ENCODE data around the gene RNF222.
"Not testable (repeated sequence)": the region's sequence is repeated elsewhere in the genome, so short reads cannot be mapped to it uniquely, and the experiment has no call there.

Gene RNF222

DNA sequence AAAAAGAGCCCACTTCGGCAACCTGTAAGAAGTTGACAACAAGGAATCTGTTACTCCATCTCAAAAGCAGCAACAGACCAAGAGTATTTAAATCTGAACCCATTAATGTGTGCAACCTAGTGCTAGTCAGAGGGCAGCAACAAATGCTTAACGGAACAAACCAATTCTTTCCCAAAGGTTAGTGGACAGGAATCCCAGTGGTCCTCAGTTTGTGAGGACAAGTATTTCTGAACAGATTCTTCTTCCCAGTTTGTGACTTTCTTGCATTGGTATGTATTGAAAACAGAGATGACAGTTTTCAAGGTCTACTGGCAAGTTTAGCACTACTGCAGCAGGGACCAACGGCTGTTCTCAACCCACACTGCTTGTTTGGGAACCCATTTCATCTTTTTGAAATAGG is 17.6 kb downstream of the RNF222 start:
- no peaks in the 10 kb centered on the region for H3K27me3 Mint-ChIP-seq
- H3K4me1 Mint-ChIP-seq: peaks cover 39% of the 10 kb centered on the region
- ATAC-seq (ENCODE audit: low read depth): no peak
- no peak overlapping the region for H3K4me3 Mint-ChIP-seq
- H3K36me3 Mint-ChIP-seq: peaks cover 24% of the 10 kb centered on the region
- H3K9me3 Mint-ChIP-seq: no peaks in the 10 kb centered on the region
- DNase-seq (ENCODE audit: low spot score in 2 of 2): no peak
- H3K27ac Mint-ChIP-seq: peak overlapping the region; percentile 80

DNA sequence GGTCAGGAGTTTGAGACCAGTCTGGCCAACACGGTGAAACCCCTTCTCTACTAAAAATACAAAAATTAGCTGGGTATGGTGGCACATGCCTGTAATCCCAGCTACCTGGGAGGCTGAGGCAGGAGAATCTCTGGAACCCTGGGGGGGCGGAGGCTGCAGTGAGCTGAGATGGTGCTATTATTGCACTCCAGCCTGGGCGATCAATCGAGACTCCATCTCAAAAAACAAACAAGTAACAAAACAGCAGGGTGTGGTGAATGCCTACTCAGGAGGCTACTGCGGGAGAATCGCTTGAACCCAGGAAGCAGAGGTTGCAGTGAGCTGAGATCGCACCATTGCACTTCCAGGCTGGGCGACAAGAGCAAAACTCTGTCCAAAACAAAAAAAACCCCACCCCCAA is 19.5 kb downstream of the RNF222 start:
- H3K4me1 Mint-ChIP-seq: peaks cover 30% of the 10 kb centered on the region
- H3K4me3 Mint-ChIP-seq; ATAC-seq (ENCODE audit: low read depth); H3K9me3 Mint-ChIP-seq; H3K27me3 Mint-ChIP-seq; H3K27ac Mint-ChIP-seq; DNase-seq (ENCODE audit: low spot score in 2 of 2): not testable (repeated sequence)
- H3K36me3 Mint-ChIP-seq: peaks cover 24% of the 10 kb centered on the region

GRCh38 chr17:8377422-8377821 is 20.2 kb downstream of the RNF222 start:
- Mint-ChIP-seq H3K9me3 (no peaks in the 10 kb centered on the region), H3K36me3 (peaks cover 22% of the 10 kb centered on the region)

DNA sequence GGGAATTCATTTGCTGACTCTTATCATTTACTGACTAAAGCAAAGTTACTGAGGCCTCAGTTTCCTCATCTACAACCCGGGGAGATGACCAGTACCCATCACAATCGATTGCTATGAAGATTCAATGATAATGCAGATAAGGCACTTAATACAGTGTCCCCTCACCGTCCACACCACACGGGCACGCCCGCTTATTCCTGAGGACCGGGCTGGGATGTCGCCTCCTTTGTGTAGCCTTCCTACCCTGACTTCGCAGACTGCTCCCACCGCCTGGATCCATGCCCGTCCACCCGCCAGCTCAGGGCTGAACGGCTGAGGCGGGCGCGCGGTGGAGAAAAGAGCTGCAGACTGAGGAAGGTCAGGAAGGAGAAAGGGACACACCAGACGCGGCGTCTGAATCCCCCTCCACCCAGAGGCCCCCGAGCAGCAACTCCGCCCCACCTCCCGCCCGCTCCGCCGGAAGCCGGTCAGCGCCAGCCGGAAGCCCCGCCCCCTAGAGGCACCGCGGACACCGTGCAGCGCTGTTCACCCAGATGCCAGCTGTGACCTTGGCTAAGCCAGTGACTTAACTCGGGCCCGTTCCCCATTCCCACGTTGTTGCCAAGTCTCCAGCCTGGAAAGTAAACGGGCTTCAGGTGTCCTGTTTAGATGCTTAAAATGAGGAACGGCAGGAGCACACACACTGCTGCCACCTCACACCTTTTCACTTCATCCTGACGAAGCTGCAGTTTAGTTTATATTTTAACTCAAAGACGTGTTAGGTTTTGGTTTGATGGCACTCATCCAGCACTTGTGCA is 21.2 kb downstream of the RNF222 start, which contains the start of gene KRABD2:
TSS of gene KRABD2 (minus strand) at position 434 of the 797 bp plus-strand sequence.
- ATAC-seq (ENCODE audit: low read depth): peak; percentile 99
- H3K36me3 Mint-ChIP-seq: peaks cover 22% of the 10 kb centered on the region
- no peaks in the 10 kb centered on the region for H3K9me3 Mint-ChIP-seq
- peaks cover 27% of the 10 kb centered on the region for H3K4me1 Mint-ChIP-seq
- peak within 1 kb of the TSS; percentile 28 for H3K27ac Mint-ChIP-seq
- DNase-seq (ENCODE audit: low spot score in 2 of 2): peak; percentile 84 to 86
- H3K4me3 Mint-ChIP-seq: peak within 1 kb of the TSS; percentile 87
- no peaks in the 10 kb centered on the region for H3K27me3 Mint-ChIP-seq

More at GRCh38 chr17:8377422-8377821, 20.2 kb downstream of the RNF222 start:
- Mint-ChIP-seq H3K4me3 (peak overlapping the region; percentile 56), H3K4me1 (peaks cover 27% of the 10 kb centered on the region), H3K27me3 (no peaks in the 10 kb centered on the region), H3K27ac (peak overlapping the region; percentile 17)
- ATAC-seq (ENCODE audit: low read depth): no peak
- DNase-seq (ENCODE audit: low spot score in 2 of 2): no peak

DNA sequence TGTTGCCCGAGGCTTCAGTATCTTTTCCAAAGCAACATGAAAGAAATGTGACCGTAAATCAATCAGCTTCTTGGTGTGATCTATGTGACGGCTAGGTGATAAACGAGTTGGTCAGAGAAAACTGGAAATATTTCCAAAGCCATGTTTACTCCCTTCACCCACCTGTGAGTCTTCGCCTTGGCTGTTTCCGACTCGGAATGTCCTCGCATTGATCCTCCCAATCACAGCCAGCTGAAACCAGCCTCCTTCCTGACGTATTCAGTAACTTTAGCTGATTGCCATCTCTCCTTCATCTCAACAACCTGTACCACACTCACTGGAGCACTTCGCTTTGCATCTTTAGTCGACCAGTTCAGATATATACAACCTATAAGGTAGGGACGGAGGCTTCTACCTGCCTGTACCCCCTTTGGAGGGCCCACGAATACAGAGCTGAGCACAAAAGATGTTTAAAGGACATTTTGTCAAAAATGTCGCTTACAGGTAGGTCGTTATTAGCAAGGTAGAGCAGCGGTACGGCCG is 21.8 kb downstream of the RNF222 start:
- ATAC-seq (ENCODE audit: low read depth): no peak

GRCh38 chr17:8373856-8374255 is 23.8 kb downstream of the RNF222 start:
- Mint-ChIP-seq H3K4me1 (peaks cover 23% of the 10 kb centered on the region), H3K36me3 (peaks cover 18% of the 10 kb centered on the region)
- not testable (repeated sequence) for H3K27me3 Mint-ChIP-seq; DNase-seq (ENCODE audit: low spot score in 2 of 2); ATAC-seq (ENCODE audit: low read depth); H3K4me3 Mint-ChIP-seq; H3K9me3 Mint-ChIP-seq; H3K27ac Mint-ChIP-seq

More for the DNA sequence above, 21.8 kb downstream of the RNF222 start:
- no peak for DNase-seq (ENCODE audit: low spot score in 2 of 2)
- Mint-ChIP-seq H3K4me1 (peaks cover 21% of the 10 kb centered on the region), H3K9me3 (no peaks in the 10 kb centered on the region), H3K4me3 (peak overlapping the region; percentile 87), H3K36me3 (peaks cover 16% of the 10 kb centered on the region), H3K27me3 (no peaks in the 10 kb centered on the region), H3K27ac (peak overlapping the region; percentile 28)

- H3K4me1 Mint-ChIP-seq: peaks cover 19% of the 10 kb centered on the region
- ATAC-seq (ENCODE audit: low read depth) (no peak), DNase-seq (ENCODE audit: low spot score in 2 of 2) (no peak)
- H3K36me3 Mint-ChIP-seq: peaks cover 14% of the 10 kb centered on the region
- H3K4me3 Mint-ChIP-seq: no peak overlapping the region
- H3K9me3 Mint-ChIP-seq: no peaks in the 10 kb centered on the region
- no peaks in the 10 kb centered on the region for H3K27me3 Mint-ChIP-seq
- no peak overlapping the region for H3K27ac Mint-ChIP-seq
Observed at GRCh38 chr17:8372422-8372821, 25.2 kb downstream of the RNF222 start.

GRCh38 chr17:8371786-8372185 is 25.8 kb downstream of the RNF222 start:
- Mint-ChIP-seq H3K27ac (no peak overlapping the region), H3K4me1 (peaks cover 19% of the 10 kb centered on the region), H3K27me3 (no peaks in the 10 kb centered on the region), H3K36me3 (peaks cover 14% of the 10 kb centered on the region), H3K4me3 (no peak overlapping the region), H3K9me3 (no peaks in the 10 kb centered on the region)
- no peak for DNase-seq (ENCODE audit: low spot score in 2 of 2)
- ATAC-seq (ENCODE audit: low read depth): no peak

DNA sequence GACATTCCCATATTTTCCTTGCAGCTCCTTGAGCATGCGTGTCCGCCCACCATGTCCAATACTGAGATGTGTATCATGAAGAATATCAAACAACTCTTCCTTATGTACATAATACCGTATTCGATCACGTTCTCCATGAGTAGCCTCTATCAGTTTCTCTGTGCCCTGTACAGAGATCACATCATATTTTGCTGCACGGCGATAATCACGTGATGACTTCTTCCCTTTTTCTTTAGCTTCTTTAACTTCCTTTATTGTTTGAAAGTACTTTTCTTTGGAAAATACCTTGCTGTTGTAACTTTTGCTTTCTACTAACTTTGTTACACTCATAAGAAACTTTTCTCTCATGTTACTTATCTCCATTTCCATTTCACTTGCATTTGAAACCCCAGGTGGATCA is 27.7 kb downstream of the RNF222 start:
- Mint-ChIP-seq H3K27me3 (no peaks in the 10 kb centered on the region), H3K36me3 (peaks cover 14% of the 10 kb centered on the region), H3K4me3 (no peak overlapping the region), H3K4me1 (peaks cover 7% of the 10 kb centered on the region), H3K9me3 (no peaks in the 10 kb centered on the region), H3K27ac (no peak overlapping the region)
- ATAC-seq (ENCODE audit: low read depth): peak; percentile 43
- no peak for DNase-seq (ENCODE audit: low spot score in 2 of 2)

- no peak overlapping the region for H3K4me3 Mint-ChIP-seq
- H3K36me3 Mint-ChIP-seq: peaks cover 14% of the 10 kb centered on the region
- H3K27me3 Mint-ChIP-seq: no peaks in the 10 kb centered on the region
- DNase-seq (ENCODE audit: low spot score in 2 of 2): no peak
- H3K27ac Mint-ChIP-seq: no peak overlapping the region
- peaks cover 7% of the 10 kb centered on the region for H3K4me1 Mint-ChIP-seq
- no peak for ATAC-seq (ENCODE audit: low read depth)
- H3K9me3 Mint-ChIP-seq: no peaks in the 10 kb centered on the region
Observed at GRCh38 chr17:8368193-8368592, 29.4 kb downstream of the RNF222 start.

- Mint-ChIP-seq H3K4me3 (no peak overlapping the region), H3K27ac (no peak overlapping the region), H3K36me3 (peaks cover 14% of the 10 kb centered on the region), H3K4me1 (peaks cover 7% of the 10 kb centered on the region), H3K9me3 (no peaks in the 10 kb centered on the region), H3K27me3 (no peaks in the 10 kb centered on the region)
- ATAC-seq (ENCODE audit: low read depth) (no peak), DNase-seq (ENCODE audit: low spot score in 2 of 2) (no peak)
Observed at GRCh38 chr17:8366231-8366630, 31.4 kb downstream of the RNF222 start.

- Mint-ChIP-seq H3K36me3 (peaks cover 13% of the 10 kb centered on the region), H3K4me3 (no peak overlapping the region), H3K27me3 (no peaks in the 10 kb centered on the region), H3K9me3 (no peaks in the 10 kb centered on the region), H3K27ac (no peak overlapping the region), H3K4me1 (peaks cover 6% of the 10 kb centered on the region)
- no peak for ATAC-seq (ENCODE audit: low read depth)
- DNase-seq (ENCODE audit: low spot score in 2 of 2): no peak
Observed at GRCh38 chr17:8365143-8365542, 32.5 kb downstream of the RNF222 start.

- peaks cover 2% of the 10 kb centered on the region for H3K36me3 Mint-ChIP-seq
- H3K9me3 Mint-ChIP-seq: no peaks in the 10 kb centered on the region
- H3K4me1 Mint-ChIP-seq: no peaks in the 10 kb centered on the region
- H3K4me3 Mint-ChIP-seq: no peak overlapping the region
- DNase-seq (ENCODE audit: low spot score in 2 of 2) (no peak), ATAC-seq (ENCODE audit: low read depth) (no peak)
- no peaks in the 10 kb centered on the region for H3K27me3 Mint-ChIP-seq
- H3K27ac Mint-ChIP-seq: no peak overlapping the region
Observed at GRCh38 chr17:8362651-8363332, 34.8 kb downstream of the RNF222 start.

DNA sequence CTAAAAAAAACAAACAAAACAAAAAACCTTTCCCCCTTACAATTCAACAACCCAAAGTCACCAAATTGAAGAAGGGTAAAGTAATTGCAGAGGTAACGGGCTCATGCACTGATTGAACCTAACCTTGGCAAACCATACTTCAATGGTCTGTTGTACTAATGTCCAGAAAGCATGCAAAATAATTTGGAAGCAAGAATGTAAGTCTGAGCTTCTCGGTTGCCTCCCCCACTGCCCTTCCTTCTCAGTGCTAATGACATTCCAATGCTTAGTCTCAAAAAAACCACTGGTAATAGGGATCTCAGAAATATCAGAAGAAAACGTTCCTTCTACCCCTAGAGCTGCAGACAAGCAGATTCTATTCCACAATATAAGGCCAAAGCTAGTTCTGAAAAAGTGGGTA is 36.9 kb downstream of the RNF222 start:
- no peak overlapping the region for H3K27ac Mint-ChIP-seq
- H3K9me3 Mint-ChIP-seq: no peaks in the 10 kb centered on the region
- ATAC-seq (ENCODE audit: low read depth) (no peak), DNase-seq (ENCODE audit: low spot score in 2 of 2) (no peak)
- H3K4me1 Mint-ChIP-seq: no peaks in the 10 kb centered on the region
- H3K36me3 Mint-ChIP-seq: no peaks in the 10 kb centered on the region
- H3K27me3 Mint-ChIP-seq: no peaks in the 10 kb centered on the region
- H3K4me3 Mint-ChIP-seq: no peak overlapping the region

Measured in memory B cell (primary cell).